ENCODE results near the gene HRH2. TPM values are rescaled to one million over a fixed set of nuclear protein-coding genes. Genes with fewer than 3 reads are reported as not detected.

Gene HRH2
- total RNA-seq, 1 experiment from 2014 or later = 9.3 TPM

DNA sequence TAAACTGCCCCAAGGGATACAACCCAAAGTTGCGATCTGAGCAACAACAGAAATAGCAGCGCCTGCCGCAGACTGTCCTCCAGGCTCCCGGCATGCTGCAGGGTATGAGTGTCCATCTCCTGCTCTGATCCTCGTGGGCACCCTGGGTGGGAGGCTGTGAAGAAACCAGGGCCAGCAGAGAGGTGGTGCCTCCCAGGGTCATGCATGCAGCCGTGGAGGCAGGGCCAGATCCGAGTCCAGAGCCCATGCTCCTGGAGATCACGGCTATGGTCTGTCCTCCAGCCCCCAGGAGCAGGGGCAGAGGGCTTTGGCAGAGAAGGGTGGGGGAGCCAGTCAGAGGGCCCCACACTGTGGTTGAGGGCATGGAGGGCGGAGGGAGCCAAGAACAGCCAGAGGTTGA lies 29.0 kb downstream of the HRH2 start:
- no peaks in the 10 kb centered on the region for H3K27me3 Mint-ChIP-seq (ENCODE audit: low read depth)
- CTCF ChIA-PET = interaction anchor here (3.0 to 4.8 kb wide), 2 partner anchors 43 to 153 kb away, joined by 19 to 58 read pairs; no protein-coding TSS in a partner anchor

DNA sequence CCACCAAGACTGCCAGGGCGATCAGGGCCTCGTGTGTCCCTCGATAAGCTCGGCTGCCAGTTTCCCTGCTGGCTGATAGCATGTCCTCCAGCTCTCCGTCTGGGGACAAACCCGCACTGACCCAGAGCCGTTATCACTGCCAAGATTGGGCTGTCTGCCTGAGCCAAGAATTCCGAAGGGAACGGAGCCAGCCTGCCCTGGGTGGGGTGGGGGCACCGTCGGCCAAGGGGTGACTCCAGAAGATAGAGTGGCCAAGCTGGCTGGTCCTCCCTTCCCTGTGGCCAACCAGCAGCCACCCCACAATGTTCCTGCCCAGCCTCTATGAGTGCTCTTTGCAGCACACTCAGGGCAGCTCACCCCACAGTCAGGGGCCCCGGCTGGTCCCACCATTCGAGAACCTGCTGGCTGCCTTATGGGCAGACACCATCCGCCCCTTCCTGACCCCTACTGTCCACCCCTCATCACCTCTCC lies 29.4 kb downstream of the HRH2 start:
- POLR2A ChIA-PET = no interaction called here
- Mint-ChIP-seq H3K9me3 (peaks cover 4% of the 10 kb centered on the region; the same call in 1 of the 2 replicates), H3K4me1 (peaks cover 26% of the 10 kb centered on the region), H3K27me3 (ENCODE audit: low read depth) (no peaks in the 10 kb centered on the region), H3K4me3 (no peak overlapping the region), H3K27ac (no peak overlapping the region), H3K36me3 (peaks cover 27% of the 10 kb centered on the region)
- CTCF ChIA-PET = interaction anchor here (1.2 to 4.8 kb wide), 4 partner anchors 10 to 153 kb away, joined by 6 to 58 read pairs (median 12); no protein-coding TSS in a partner anchor
- ATAC-seq (no peak), DNase-seq (ENCODE audit: low spot score) (no peak)
- no peak for TF ChIP-seq FOXP1 (CRISPR knock-in tag; IDR thresholded peaks at IDR 0.05; ENCODE audit: borderline replicate concordance)
- TF ChIP-seq, protein P1, sequence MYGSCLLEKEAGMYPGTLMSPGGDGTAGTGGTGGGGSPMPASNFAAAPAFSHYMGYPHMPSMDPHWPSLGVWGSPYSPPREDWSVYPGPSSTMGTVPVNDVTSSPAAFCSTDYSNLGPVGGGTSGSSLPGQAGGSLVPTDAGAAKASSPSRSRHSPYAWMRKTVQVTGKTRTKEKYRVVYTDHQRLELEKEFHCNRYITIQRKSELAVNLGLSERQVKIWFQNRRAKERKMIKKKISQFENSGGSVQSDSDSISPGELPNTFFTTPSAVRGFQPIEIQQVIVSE (CRISPR knock-in tag; IDR thresholded peaks at IDR 0.05; ENCODE audit: borderline replicate concordance) = no peak

More for the DNA sequence above, 29.0 kb downstream of the HRH2 start:
- TF ChIP-seq SMAD3 (CRISPR knock-in tag; IDR thresholded peaks at IDR 0.05; ENCODE audit: borderline replicate concordance) (no peak), NFE2L1 (CRISPR knock-in tag; IDR thresholded peaks at IDR 0.05) (no peak), NFATC4 (CRISPR knock-in tag; IDR thresholded peaks at IDR 0.05) (no peak), OVOL2 (CRISPR knock-in tag; IDR thresholded peaks at IDR 0.05; ENCODE audit: borderline replicate concordance) (no peak), FOXP1 (CRISPR knock-in tag; IDR thresholded peaks at IDR 0.05; ENCODE audit: borderline replicate concordance) (no peak)
- TF ChIP-seq, protein P2, sequence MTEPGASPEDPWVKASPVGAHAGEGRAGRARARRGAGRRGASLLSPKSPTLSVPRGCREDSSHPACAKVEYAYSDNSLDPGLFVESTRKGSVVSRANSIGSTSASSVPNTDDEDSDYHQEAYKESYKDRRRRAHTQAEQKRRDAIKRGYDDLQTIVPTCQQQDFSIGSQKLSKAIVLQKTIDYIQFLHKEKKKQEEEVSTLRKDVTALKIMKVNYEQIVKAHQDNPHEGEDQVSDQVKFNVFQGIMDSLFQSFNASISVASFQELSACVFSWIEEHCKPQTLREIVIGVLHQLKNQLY (CRISPR knock-in tag; IDR thresholded peaks at IDR 0.05) = no peak
- TF ChIP-seq, protein P3, sequence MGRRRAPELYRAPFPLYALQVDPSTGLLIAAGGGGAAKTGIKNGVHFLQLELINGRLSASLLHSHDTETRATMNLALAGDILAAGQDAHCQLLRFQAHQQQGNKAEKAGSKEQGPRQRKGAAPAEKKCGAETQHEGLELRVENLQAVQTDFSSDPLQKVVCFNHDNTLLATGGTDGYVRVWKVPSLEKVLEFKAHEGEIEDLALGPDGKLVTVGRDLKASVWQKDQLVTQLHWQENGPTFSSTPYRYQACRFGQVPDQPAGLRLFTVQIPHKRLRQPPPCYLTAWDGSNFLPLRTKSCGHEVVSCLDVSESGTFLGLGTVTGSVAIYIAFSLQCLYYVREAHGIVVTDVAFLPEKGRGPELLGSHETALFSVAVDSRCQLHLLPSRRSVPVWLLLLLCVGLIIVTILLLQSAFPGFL (CRISPR knock-in tag; IDR thresholded peaks at IDR 0.05; ENCODE audit: borderline replicate concordance) = no peak
- TF ChIP-seq, protein P4, sequence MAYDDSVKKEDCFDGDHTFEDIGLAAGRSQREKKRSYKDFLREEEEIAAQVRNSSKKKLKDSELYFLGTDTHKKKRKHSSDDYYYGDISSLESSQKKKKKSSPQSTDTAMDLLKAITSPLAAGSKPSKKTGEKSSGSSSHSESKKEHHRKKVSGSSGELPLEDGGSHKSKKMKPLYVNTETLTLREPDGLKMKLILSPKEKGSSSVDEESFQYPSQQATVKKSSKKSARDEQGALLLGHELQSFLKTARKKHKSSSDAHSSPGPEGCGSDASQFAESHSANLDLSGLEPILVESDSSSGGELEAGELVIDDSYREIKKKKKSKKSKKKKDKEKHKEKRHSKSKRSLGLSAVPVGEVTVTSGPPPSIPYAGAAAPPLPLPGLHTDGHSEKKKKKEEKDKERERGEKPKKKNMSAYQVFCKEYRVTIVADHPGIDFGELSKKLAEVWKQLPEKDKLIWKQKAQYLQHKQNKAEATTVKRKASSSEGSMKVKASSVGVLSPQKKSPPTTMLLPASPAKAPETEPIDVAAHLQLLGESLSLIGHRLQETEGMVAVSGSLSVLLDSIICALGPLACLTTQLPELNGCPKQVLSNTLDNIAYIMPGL (CRISPR knock-in tag; IDR thresholded peaks at IDR 0.05) = no peak
- POLR2A ChIA-PET = no interaction called here
- Mint-ChIP-seq H3K27ac (no peak overlapping the region), H3K36me3 (peaks cover 27% of the 10 kb centered on the region), H3K4me3 (no peak overlapping the region), H3K9me3 (peaks cover 4% of the 10 kb centered on the region; the same call in 1 of the 2 replicates), H3K4me1 (peaks cover 26% of the 10 kb centered on the region)
- ATAC-seq (no peak), DNase-seq (ENCODE audit: low spot score) (no peak)

DNA sequence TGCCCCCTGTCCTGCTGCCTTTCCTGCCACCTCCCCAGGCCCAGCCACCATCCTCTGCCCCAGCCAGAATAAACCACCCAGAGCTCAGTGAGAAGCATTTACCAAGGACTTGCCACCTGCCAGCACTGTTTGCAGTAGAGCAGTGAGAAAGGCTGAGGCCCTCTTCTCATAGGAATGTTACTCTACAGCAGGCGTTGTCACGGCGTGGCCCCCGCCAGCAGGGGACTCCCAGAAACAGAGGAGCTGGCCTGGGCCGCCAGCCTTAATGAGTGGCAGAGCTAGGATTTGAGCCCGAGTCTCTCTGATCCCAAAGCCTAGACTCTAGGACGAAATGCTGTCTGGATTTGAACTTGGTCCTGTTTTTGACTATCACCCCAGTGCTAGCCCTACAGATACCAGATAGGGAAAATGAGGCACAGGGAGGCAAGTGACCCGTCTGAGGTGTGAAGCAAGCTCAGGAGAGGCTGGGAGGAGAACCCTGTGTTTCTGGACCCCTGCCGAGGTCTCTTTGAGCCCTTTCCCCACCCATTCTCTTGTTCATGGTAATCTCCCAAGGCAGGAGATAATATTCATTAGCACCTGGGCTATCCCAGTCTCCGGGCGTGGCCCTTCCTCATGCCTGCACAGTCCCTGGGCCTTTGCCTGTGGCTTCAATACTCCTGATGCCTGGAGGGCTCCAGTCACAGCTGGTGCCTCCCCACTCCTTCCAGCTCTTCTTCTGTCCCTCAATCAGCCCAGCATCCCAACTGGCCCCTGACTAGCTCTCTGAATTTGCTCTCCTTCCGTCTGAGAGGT lies 30.7 kb downstream of the HRH2 start:
- H3K4me3 Mint-ChIP-seq = no peak overlapping the region
- H3K27me3 Mint-ChIP-seq (ENCODE audit: low read depth) = no peaks in the 10 kb centered on the region
- ChIA-PET POLR2A (no interaction called here), CTCF (interaction anchor here (0.7 to 4.8 kb wide), 9 partner anchors 9 to 154 kb away, joined by 3 to 58 read pairs (median 6); no protein-coding TSS in a partner anchor)
- TF ChIP-seq CREM (CRISPR knock-in tag; IDR thresholded peaks at IDR 0.05) = no peak
- TF ChIP-seq FOXK1 (CRISPR knock-in tag; IDR thresholded peaks at IDR 0.05) = no peak
- TF ChIP-seq ZNF138 (CRISPR knock-in tag; conservative IDR thresholded peaks at IDR 0.05) = no peak
- H3K9me3 Mint-ChIP-seq = peaks cover 4% of the 10 kb centered on the region; the same call in 1 of the 2 replicates
- peaks cover 21% of the 10 kb centered on the region for H3K4me1 Mint-ChIP-seq
- no peak for DNase-seq (ENCODE audit: low spot score)
- no peak overlapping the region for H3K27ac Mint-ChIP-seq
- peak; percentile 58 for ATAC-seq
- peaks cover 19% of the 10 kb centered on the region for H3K36me3 Mint-ChIP-seq

Data from WTC11 (cell line).